ENCODE data around the gene AASDH.

The AASDH gene

GRCh38 chr4:56342746-56343145, 44.5 kb downstream of the AASDH start:
- Histone ChIP-seq H3K9ac (ENCODE audit: low read depth, low read length) (no peak overlapping the region), H3K4me1 (ENCODE audit: insufficient read depth, low read length) (no peaks in the 10 kb centered on the region), H3K9me3 (ENCODE audit: insufficient read depth, low read depth, low read length) (peaks cover 11% of the 10 kb centered on the region), H3K27me3 (ENCODE audit: insufficient read depth, low read length) (no peaks in the 10 kb centered on the region), H3K36me3 (ENCODE audit: insufficient read depth, low read depth, low read length) (peaks cover 11% of the 10 kb centered on the region), H3K27ac (ENCODE audit: low read length) (no peak overlapping the region), H3K4me3 (ENCODE audit: low read length) (no peak overlapping the region)

DNA sequence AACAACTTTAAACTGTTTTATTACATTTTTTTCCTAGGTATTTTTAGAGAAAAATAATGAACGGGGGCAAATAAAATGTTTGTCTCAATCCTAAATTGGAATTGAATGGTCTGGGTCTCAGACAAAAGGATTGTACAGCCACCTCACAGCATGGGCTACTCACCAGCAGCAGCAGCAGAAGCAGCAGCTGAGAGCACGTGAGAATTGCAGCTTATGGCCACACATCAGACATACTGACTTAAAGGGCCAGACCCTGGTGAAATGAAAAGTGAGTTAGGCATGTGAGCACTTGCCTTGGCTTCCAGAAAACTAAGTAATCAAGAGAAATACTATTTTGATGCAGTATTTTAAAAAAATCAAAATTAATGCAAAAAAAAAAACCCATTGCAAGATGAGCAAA, 56.6 kb downstream of the AASDH start:
- peaks cover 22% of the 10 kb centered on the region for H3K36me3 ChIP-seq (ENCODE audit: insufficient read depth, low read depth, low read length)
- no peaks in the 10 kb centered on the region for H3K9me3 ChIP-seq (ENCODE audit: insufficient read depth, low read depth, low read length)
- no peak overlapping the region for H3K4me3 ChIP-seq (ENCODE audit: low read length)
- no peak overlapping the region for H3K27ac ChIP-seq (ENCODE audit: low read length)
- H3K4me1 ChIP-seq (ENCODE audit: insufficient read depth, low read length), result no peaks in the 10 kb centered on the region
- H3K27me3 ChIP-seq (ENCODE audit: insufficient read depth, low read length), result no peaks in the 10 kb centered on the region
- H3K9ac ChIP-seq (ENCODE audit: low read depth, low read length), result no peak overlapping the region

- Histone ChIP-seq H3K36me3 (ENCODE audit: insufficient read depth, low read depth, low read length) (peaks cover 41% of the 10 kb centered on the region), H3K4me1 (ENCODE audit: insufficient read depth, low read length) (no peaks in the 10 kb centered on the region), H3K9ac (ENCODE audit: low read depth, low read length) (no peak overlapping the region), H3K27me3 (ENCODE audit: insufficient read depth, low read length) (no peaks in the 10 kb centered on the region), H3K9me3 (ENCODE audit: insufficient read depth, low read depth, low read length) (no peaks in the 10 kb centered on the region), H3K4me3 (ENCODE audit: low read length) (no peak overlapping the region), H3K27ac (ENCODE audit: low read length) (no peak overlapping the region)
Observed at GRCh38 chr4:56326363-56326762, 60.9 kb downstream of the AASDH start.

GRCh38 chr4:56324011-56324610, 63.2 kb downstream of the AASDH start:
- no peaks in the 10 kb centered on the region for H3K27me3 ChIP-seq (ENCODE audit: insufficient read depth, low read length)
- no peak overlapping the region for H3K9ac ChIP-seq (ENCODE audit: low read depth, low read length)
- H3K4me1 ChIP-seq (ENCODE audit: insufficient read depth, low read length), result no peaks in the 10 kb centered on the region
- peaks cover 34% of the 10 kb centered on the region for H3K36me3 ChIP-seq (ENCODE audit: insufficient read depth, low read depth, low read length)
- no peaks in the 10 kb centered on the region for H3K9me3 ChIP-seq (ENCODE audit: insufficient read depth, low read depth, low read length)
- no peak overlapping the region for H3K4me3 ChIP-seq (ENCODE audit: low read length)
- H3K27ac ChIP-seq (ENCODE audit: low read length), result no peak overlapping the region

DNA sequence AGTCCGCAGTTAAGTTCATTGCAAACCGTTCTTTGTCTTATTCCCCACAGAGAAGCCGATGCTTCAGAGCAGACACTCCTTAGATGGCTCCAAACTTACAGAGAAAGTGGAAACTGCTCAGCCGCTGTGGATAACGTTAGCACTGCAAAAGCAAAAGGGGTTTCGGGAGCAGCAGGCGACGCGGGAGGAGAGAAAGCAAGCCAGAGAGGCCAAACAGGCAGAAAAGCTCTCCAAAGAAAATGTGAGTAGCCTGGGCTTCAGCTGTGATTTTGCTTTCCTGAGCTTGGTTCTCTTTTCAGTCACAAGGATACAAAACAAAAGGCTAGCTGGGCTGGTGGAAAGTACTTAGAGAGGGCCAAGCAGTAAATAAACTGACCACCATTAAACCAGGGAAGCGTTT, 64.0 kb downstream of the AASDH start:
- H3K9ac ChIP-seq (ENCODE audit: low read depth, low read length), result no peak overlapping the region
- H3K27me3 ChIP-seq (ENCODE audit: insufficient read depth, low read length), result no peaks in the 10 kb centered on the region
- no peaks in the 10 kb centered on the region for H3K4me1 ChIP-seq (ENCODE audit: insufficient read depth, low read length)
- no peak overlapping the region for H3K27ac ChIP-seq (ENCODE audit: low read length)
- no peak overlapping the region for H3K4me3 ChIP-seq (ENCODE audit: low read length)
- peaks cover 26% of the 10 kb centered on the region for H3K36me3 ChIP-seq (ENCODE audit: insufficient read depth, low read depth, low read length)
- H3K9me3 ChIP-seq (ENCODE audit: insufficient read depth, low read depth, low read length), result no peaks in the 10 kb centered on the region

- no peak overlapping the region for H3K4me3 ChIP-seq (ENCODE audit: low read length)
- no peaks in the 10 kb centered on the region for H3K4me1 ChIP-seq (ENCODE audit: insufficient read depth, low read length)
- no peaks in the 10 kb centered on the region for H3K9me3 ChIP-seq (ENCODE audit: insufficient read depth, low read depth, low read length)
- no peak overlapping the region for H3K9ac ChIP-seq (ENCODE audit: low read depth, low read length)
- H3K36me3 ChIP-seq (ENCODE audit: insufficient read depth, low read depth, low read length), result peaks cover 29% of the 10 kb centered on the region
- H3K27me3 ChIP-seq (ENCODE audit: insufficient read depth, low read length), result no peaks in the 10 kb centered on the region
- no peak overlapping the region for H3K27ac ChIP-seq (ENCODE audit: low read length)
Observed at GRCh38 chr4:56321251-56321650, 66.0 kb downstream of the AASDH start.

- Histone ChIP-seq H3K9ac (ENCODE audit: low read depth, low read length) (no peak overlapping the region), H3K27me3 (ENCODE audit: insufficient read depth, low read length) (no peaks in the 10 kb centered on the region), H3K9me3 (ENCODE audit: insufficient read depth, low read depth, low read length) (no peaks in the 10 kb centered on the region), H3K4me1 (ENCODE audit: insufficient read depth, low read length) (no peaks in the 10 kb centered on the region), H3K36me3 (ENCODE audit: insufficient read depth, low read depth, low read length) (peaks cover 26% of the 10 kb centered on the region), H3K27ac (ENCODE audit: low read length) (no peak overlapping the region), H3K4me3 (ENCODE audit: low read length) (no peak overlapping the region)
Observed at GRCh38 chr4:56320293-56320692, 67.0 kb downstream of the AASDH start.

- Histone ChIP-seq H3K4me3 (ENCODE audit: low read length) (no peak overlapping the region), H3K27me3 (ENCODE audit: insufficient read depth, low read length) (no peaks in the 10 kb centered on the region), H3K36me3 (ENCODE audit: insufficient read depth, low read depth, low read length) (peaks cover 22% of the 10 kb centered on the region), H3K9me3 (ENCODE audit: insufficient read depth, low read depth, low read length) (no peaks in the 10 kb centered on the region), H3K9ac (ENCODE audit: low read depth, low read length) (no peak overlapping the region), H3K4me1 (ENCODE audit: insufficient read depth, low read length) (no peaks in the 10 kb centered on the region), H3K27ac (ENCODE audit: low read length) (no peak overlapping the region)
Observed at GRCh38 chr4:56318555-56318954, 68.7 kb downstream of the AASDH start.

DNA sequence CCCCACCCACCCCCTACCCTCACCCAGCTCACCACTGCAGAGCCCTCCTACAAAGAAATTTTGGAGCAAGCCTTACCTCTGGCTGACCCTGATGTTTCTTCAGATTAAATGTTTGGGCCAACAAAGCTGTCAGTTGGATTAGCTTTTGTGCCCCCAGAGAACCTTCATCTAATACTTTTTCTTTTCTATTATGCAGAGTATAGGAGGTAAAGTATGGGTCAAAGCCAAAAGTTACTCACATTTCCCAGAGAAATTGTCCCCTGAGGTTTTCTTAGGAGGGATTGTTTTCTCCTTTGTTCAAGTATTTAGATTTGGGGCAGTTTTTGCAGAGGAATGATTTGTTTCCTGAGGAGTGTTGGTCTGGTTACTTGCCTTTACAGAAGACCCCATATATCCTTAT, 69.5 kb downstream of the AASDH start:
- H3K4me1 ChIP-seq (ENCODE audit: insufficient read depth, low read length), result no peaks in the 10 kb centered on the region
- H3K9me3 ChIP-seq (ENCODE audit: insufficient read depth, low read depth, low read length), result no peaks in the 10 kb centered on the region
- no peak overlapping the region for H3K9ac ChIP-seq (ENCODE audit: low read depth, low read length)
- H3K27me3 ChIP-seq (ENCODE audit: insufficient read depth, low read length), result no peaks in the 10 kb centered on the region
- H3K27ac ChIP-seq (ENCODE audit: low read length), result no peak overlapping the region
- H3K4me3 ChIP-seq (ENCODE audit: low read length), result no peak overlapping the region
- peaks cover 24% of the 10 kb centered on the region; the same call in 1 of the 2 replicates for H3K36me3 ChIP-seq (ENCODE audit: insufficient read depth, low read depth, low read length)

GRCh38 chr4:56316011-56316650, 71.2 kb downstream of the AASDH start:
- Histone ChIP-seq H3K4me3 (ENCODE audit: low read length) (no peak overlapping the region), H3K9me3 (ENCODE audit: insufficient read depth, low read depth, low read length) (no peaks in the 10 kb centered on the region), H3K27me3 (ENCODE audit: insufficient read depth, low read length) (no peaks in the 10 kb centered on the region), H3K36me3 (ENCODE audit: insufficient read depth, low read depth, low read length) (peaks cover 25% of the 10 kb centered on the region; the same call in 1 of the 2 replicates), H3K27ac (ENCODE audit: low read length) (no peak overlapping the region), H3K4me1 (ENCODE audit: insufficient read depth, low read length) (no peaks in the 10 kb centered on the region), H3K9ac (ENCODE audit: low read depth, low read length) (no peak overlapping the region)

- Histone ChIP-seq H3K27ac (ENCODE audit: low read length) (no peak overlapping the region), H3K9ac (ENCODE audit: low read depth, low read length) (no peak overlapping the region), H3K36me3 (ENCODE audit: insufficient read depth, low read depth, low read length) (peaks cover 25% of the 10 kb centered on the region; the same call in 1 of the 2 replicates), H3K4me1 (ENCODE audit: insufficient read depth, low read length) (no peaks in the 10 kb centered on the region), H3K4me3 (ENCODE audit: low read length) (no peak overlapping the region), H3K27me3 (ENCODE audit: insufficient read depth, low read length) (no peaks in the 10 kb centered on the region), H3K9me3 (ENCODE audit: insufficient read depth, low read depth, low read length) (no peaks in the 10 kb centered on the region)
Observed at GRCh38 chr4:56315543-56315942, 71.7 kb downstream of the AASDH start.

GRCh38 chr4:56315041-56315440, 72.2 kb downstream of the AASDH start:
- Histone ChIP-seq H3K4me1 (ENCODE audit: insufficient read depth, low read length) (no peaks in the 10 kb centered on the region), H3K27ac (ENCODE audit: low read length) (no peak overlapping the region), H3K4me3 (ENCODE audit: low read length) (no peak overlapping the region), H3K36me3 (ENCODE audit: insufficient read depth, low read depth, low read length) (peaks cover 25% of the 10 kb centered on the region; the same call in 1 of the 2 replicates), H3K27me3 (ENCODE audit: insufficient read depth, low read length) (no peaks in the 10 kb centered on the region), H3K9ac (ENCODE audit: low read depth, low read length) (no peak overlapping the region), H3K9me3 (ENCODE audit: insufficient read depth, low read depth, low read length) (no peaks in the 10 kb centered on the region)
